ENCODE data around the gene DNAH11. TPM values are rescaled to one million over a fixed set of nuclear protein-coding genes. Genes with fewer than 3 reads are reported as not detected.

Gene DNAH11
- total and polyA plus RNA-seq, 9 of the 15 experiments (the other 6 are each of a cell fraction or from before 2014, with no cell fraction given), result under 0.01 TPM; not detected in 7

GRCh38 chr7:21495731-21496130 lies 47.1 kb upstream of the DNAH11 start:
- DNase-seq (ENCODE audit: extremely low read depth in 1 of 4, low spot score in 3 of 4), result no peak
- Histone ChIP-seq H4K20me1 (replicated peaks; ENCODE audit: control insufficient read depth, insufficient read depth, low read length) (no peaks in the 10 kb centered on the region), H3K27me3 (ENCODE audit: control insufficient read depth in 2 of 2, insufficient read depth in 2 of 2, low read length in 2 of 2) (no peaks in the 10 kb centered on the region), H3K27ac (ENCODE audit: extremely low read depth, low read depth, low read length) (no peak overlapping the region), H3K79me2 (ENCODE audit: control insufficient read depth, insufficient read depth, low read length) (no peaks in the 10 kb centered on the region), H3K9me3 (replicated peaks; ENCODE audit: control insufficient read depth, insufficient read depth, low read depth, low read length) (no peaks in the 10 kb centered on the region), H3K9ac (ENCODE audit: insufficient read depth in 1 of 2, low read depth in 2 of 2, low read length in 2 of 2) (no peak overlapping the region), H3K4me2 (ENCODE audit: insufficient read depth, low read length) (no peak overlapping the region), H3K9me1 (ENCODE audit: control insufficient read depth, insufficient read depth, low read length) (no peaks in the 10 kb centered on the region), H3K4me3 (no peak overlapping the region), H2AFZ (ENCODE audit: low read depth, low read length) (no peak overlapping the region), H3K36me3 (ENCODE audit: control insufficient read depth, insufficient read depth, low read length) (no peaks in the 10 kb centered on the region), H3K4me1 (replicated peaks in 1 of 2; ENCODE audit: control insufficient read depth in 2 of 2, insufficient read depth in 2 of 2, low read length in 2 of 2) (no peaks in the 10 kb centered on the region)
- ChIA-PET POLR2A (no interaction called here), CTCF (ENCODE audit: low intra/inter-chr PET ratio) (no interaction called here)
- no TSS peak for BruUV-seq (replicated peaks)
- in situ Hi-C loops (cut with MboI) (no loop called here), intact Hi-C loops (cut with micrococcal nuclease) (no loop called here)
- FAIRE-seq, result no peak
- no peak for ATAC-seq
- TF ChIP-seq NFE2L1 (tag; IDR thresholded peaks at IDR 0.05; ENCODE audit: borderline replicate concordance, low read depth) (no peak), NELFE (IDR thresholded peaks at IDR 0.05; ENCODE audit: insufficient read depth, insufficient read length) (no peak), ZNF274 (IDR thresholded peaks at IDR 0.05; ENCODE audit: borderline replicate concordance, low read depth, low read length) (no peak), KHSRP (IDR thresholded peaks at IDR 0.05) (no peak), ZNF143 (CRISPR knock-in tag; IDR thresholded peaks at IDR 0.05) (no peak), PYGO2 (tag; IDR thresholded peaks at IDR 0.05) (no peak), JUND (IDR thresholded peaks at IDR 0.05; ENCODE audit: borderline replicate concordance, low read depth, low read length) (no peak), JUND (tag; IDR thresholded peaks at IDR 0.05; ENCODE audit: borderline replicate concordance, low read depth, low read length) (no peak)
- TF ChIP-seq, protein P1, sequence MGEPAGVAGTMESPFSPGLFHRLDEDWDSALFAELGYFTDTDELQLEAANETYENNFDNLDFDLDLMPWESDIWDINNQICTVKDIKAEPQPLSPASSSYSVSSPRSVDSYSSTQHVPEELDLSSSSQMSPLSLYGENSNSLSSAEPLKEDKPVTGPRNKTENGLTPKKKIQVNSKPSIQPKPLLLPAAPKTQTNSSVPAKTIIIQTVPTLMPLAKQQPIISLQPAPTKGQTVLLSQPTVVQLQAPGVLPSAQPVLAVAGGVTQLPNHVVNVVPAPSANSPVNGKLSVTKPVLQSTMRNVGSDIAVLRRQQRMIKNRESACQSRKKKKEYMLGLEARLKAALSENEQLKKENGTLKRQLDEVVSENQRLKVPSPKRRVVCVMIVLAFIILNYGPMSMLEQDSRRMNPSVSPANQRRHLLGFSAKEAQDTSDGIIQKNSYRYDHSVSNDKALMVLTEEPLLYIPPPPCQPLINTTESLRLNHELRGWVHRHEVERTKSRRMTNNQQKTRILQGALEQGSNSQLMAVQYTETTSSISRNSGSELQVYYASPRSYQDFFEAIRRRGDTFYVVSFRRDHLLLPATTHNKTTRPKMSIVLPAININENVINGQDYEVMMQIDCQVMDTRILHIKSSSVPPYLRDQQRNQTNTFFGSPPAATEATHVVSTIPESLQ (CRISPR knock-in tag; IDR thresholded peaks at IDR 0.05), result no peak
- TF ChIP-seq, protein P2, sequence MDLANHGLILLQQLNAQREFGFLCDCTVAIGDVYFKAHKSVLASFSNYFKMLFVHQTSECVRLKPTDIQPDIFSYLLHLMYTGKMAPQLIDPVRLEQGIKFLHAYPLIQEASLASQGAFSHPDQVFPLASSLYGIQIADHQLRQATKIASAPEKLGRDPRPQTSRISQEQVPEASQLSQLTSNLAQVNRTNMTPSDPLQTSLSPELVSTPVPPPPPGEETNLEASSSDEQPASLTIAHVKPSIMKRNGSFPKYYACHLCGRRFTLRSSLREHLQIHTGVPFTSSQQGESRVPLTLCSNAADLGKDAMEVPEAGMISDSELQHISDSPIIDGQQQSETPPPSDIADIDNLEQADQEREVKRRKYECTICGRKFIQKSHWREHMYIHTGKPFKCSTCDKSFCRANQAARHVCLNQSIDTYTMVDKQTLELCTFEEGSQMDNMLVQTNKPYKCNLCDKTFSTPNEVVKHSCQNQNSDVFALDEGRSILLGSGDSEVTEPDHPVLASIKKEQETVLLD (IDR thresholded peaks at IDR 0.05), result no peak

Measured in K562 (cell line).